NK-92 treated with Interleukin-12 subunit alpha and Interleukin-12 subunit beta, amount 100 ng/mL, for 24 hours (cell line): Measurements from ENCODE around the gene RELCH.

Experiments
- DNase-seq: peaks from one replicate; lab custom pipeline; 2025; lab: John Stamatoyannopoulos, UW

Gene RELCH

GRCh38 chr18:62262061-62262460, 75.0 kb downstream of the RELCH start:
- DNase-seq: no peak

GRCh38 chr18:62264984-62265383, 77.9 kb downstream of the RELCH start:
- DNase-seq: no peak

- DNase-seq: no peak
Observed at GRCh38 chr18:62277045-62277444, 90.0 kb downstream of the RELCH start.

- DNase-seq: no peak
Observed at GRCh38 chr18:62279561-62279960, 92.5 kb downstream of the RELCH start.

GRCh38 chr18:62280058-62280457, 93.0 kb downstream of the RELCH start:
- no peak for DNase-seq

GRCh38 chr18:62280786-62281185, 93.7 kb downstream of the RELCH start:
- DNase-seq: no peak

GRCh38 chr18:62281684-62282083, 94.6 kb downstream of the RELCH start:
- no peak for DNase-seq

- DNase-seq: no peak
Observed at GRCh38 chr18:62282188-62282629, 95.2 kb downstream of the RELCH start.

GRCh38 chr18:62284637-62285036, 97.6 kb downstream of the RELCH start:
- DNase-seq: no peak

- no peak for DNase-seq
Observed at GRCh38 chr18:62285281-62285680, 98.2 kb downstream of the RELCH start.

- no peak for DNase-seq
Observed at GRCh38 chr18:62287781-62288664, 101.0 kb downstream of the RELCH start.

GRCh38 chr18:62288665-62289008, 101.6 kb downstream of the RELCH start:
- no peak for DNase-seq

GRCh38 chr18:62289047-62289446, 102.0 kb downstream of the RELCH start:
- no peak for DNase-seq

- DNase-seq: no peak
Observed at GRCh38 chr18:62294073-62294472, 107.0 kb downstream of the RELCH start.

- no peak for DNase-seq
Observed at GRCh38 chr18:62300359-62300963, 113.4 kb downstream of the RELCH start.

GRCh38 chr18:62301322-62301721, 114.3 kb downstream of the RELCH start:
- no peak for DNase-seq

- DNase-seq: no peak
Observed at GRCh38 chr18:62312851-62313250, 125.8 kb downstream of the RELCH start.

GRCh38 chr18:62318228-62319180, 131.4 kb downstream of the RELCH start:
- DNase-seq: no peak

GRCh38 chr18:62321201-62321600, 134.1 kb downstream of the RELCH start:
- DNase-seq: no peak

- DNase-seq: no peak
Observed at GRCh38 chr18:62323483-62324180, 136.6 kb downstream of the RELCH start.

- DNase-seq: no peak
Observed at GRCh38 chr18:62324181-62324828, 137.2 kb downstream of the RELCH start.
